Measurements from ENCODE around the gene SAMHD1.

Gene SAMHD1

GRCh38 chr20:36850759-36851158 lies 100.7 kb downstream of the SAMHD1 start:
- Histone ChIP-seq H3K79me1 (ENCODE audit: low read length) (peaks cover 22% of the 10 kb centered on the region), H3K4me2 (ENCODE audit: low read length) (no peak overlapping the region), H3K23ac (ENCODE audit: low read length) (no peak overlapping the region), H3K18ac (ENCODE audit: low read length) (no peak overlapping the region), H3K27ac (ENCODE audit: low read depth, low read length) (no peak overlapping the region), H3K4me3 (ENCODE audit: low read length) (no peak overlapping the region), H4K8ac (ENCODE audit: low read depth, low read length) (no peak overlapping the region), H2BK15ac (replicated peaks; ENCODE audit: low read depth) (no peak overlapping the region), H3K27me3 (ENCODE audit: insufficient read depth, low read length, poor library complexity) (no peaks in the 10 kb centered on the region), H3K4me1 (ENCODE audit: control insufficient read depth, low read depth, low read length) (no peaks in the 10 kb centered on the region), H4K5ac (ENCODE audit: low read length) (no peak overlapping the region), H3K4ac (ENCODE audit: low read depth, low read length) (no peak overlapping the region), H3K79me2 (ENCODE audit: control insufficient read depth, insufficient read depth, low read length) (peaks cover 3% of the 10 kb centered on the region), H3K36me3 (ENCODE audit: control insufficient read depth, insufficient read depth, low read length) (no peaks in the 10 kb centered on the region), H3K9ac (ENCODE audit: low read length) (no peak overlapping the region), H2BK120ac (ENCODE audit: low read depth, low read length) (no peak overlapping the region), H2AK5ac (ENCODE audit: low read length) (no peak overlapping the region), H3K56ac (ENCODE audit: low read length) (no peak overlapping the region), H2BK5ac (ENCODE audit: low read length) (no peak overlapping the region)
- DNase-seq = no peak
- no CpG with 5 or more reads among the region's 6 CpGs for WGBS (ENCODE audit: extremely low coverage, insufficient coverage, low lambda C conversion rate)

GRCh38 chr20:36849333-36850065 lies 102.0 kb downstream of the SAMHD1 start:
- H2AK5ac ChIP-seq (ENCODE audit: low read length) = no peak overlapping the region
- no peak overlapping the region for H4K5ac ChIP-seq (ENCODE audit: low read length)
- H3K4me3 ChIP-seq (ENCODE audit: low read length) = no peak overlapping the region
- no CpG with 5 or more reads among the region's 9 CpGs for WGBS (ENCODE audit: extremely low coverage, insufficient coverage, low lambda C conversion rate)
- peaks cover 17% of the 10 kb centered on the region for H3K79me1 ChIP-seq (ENCODE audit: low read length)
- H3K23ac ChIP-seq (ENCODE audit: low read length) = no peak overlapping the region
- peaks cover 2% of the 10 kb centered on the region for H3K4me1 ChIP-seq (ENCODE audit: control insufficient read depth, low read depth, low read length)
- H3K4me2 ChIP-seq (ENCODE audit: low read length) = no peak overlapping the region
- no peak overlapping the region for H3K18ac ChIP-seq (ENCODE audit: low read length)
- no peaks in the 10 kb centered on the region for H3K36me3 ChIP-seq (ENCODE audit: control insufficient read depth, insufficient read depth, low read length)
- no peak overlapping the region for H3K9ac ChIP-seq (ENCODE audit: low read length)
- H2BK5ac ChIP-seq (ENCODE audit: low read length) = no peak overlapping the region
- H3K4ac ChIP-seq (ENCODE audit: low read depth, low read length) = no peak overlapping the region
- H2BK120ac ChIP-seq (ENCODE audit: low read depth, low read length) = no peak overlapping the region
- H3K79me2 ChIP-seq (ENCODE audit: control insufficient read depth, insufficient read depth, low read length) = peaks cover 3% of the 10 kb centered on the region
- H4K8ac ChIP-seq (ENCODE audit: low read depth, low read length) = no peak overlapping the region
- H3K56ac ChIP-seq (ENCODE audit: low read length) = no peak overlapping the region
- DNase-seq = no peak
- no peaks in the 10 kb centered on the region for H3K27me3 ChIP-seq (ENCODE audit: insufficient read depth, low read length, poor library complexity)
- no peak overlapping the region for H2BK15ac ChIP-seq (replicated peaks; ENCODE audit: low read depth)
- H3K27ac ChIP-seq (ENCODE audit: low read depth, low read length) = no peak overlapping the region

- Histone ChIP-seq H3K27ac (ENCODE audit: low read depth, low read length) (no peak overlapping the region), H4K5ac (ENCODE audit: low read length) (no peak overlapping the region), H3K9ac (ENCODE audit: low read length) (no peak overlapping the region)
Observed at GRCh38 chr20:36848677-36849076, 102.8 kb downstream of the SAMHD1 start.

GRCh38 chr20:36848078-36848660 lies 103.3 kb downstream of the SAMHD1 start:
- H3K27ac ChIP-seq (ENCODE audit: low read depth, low read length) = no peak overlapping the region
- no CpG with 5 or more reads among the region's 6 CpGs for WGBS (ENCODE audit: extremely low coverage, insufficient coverage, low lambda C conversion rate)

More at GRCh38 chr20:36848677-36849076, 102.8 kb downstream of the SAMHD1 start:
- Histone ChIP-seq H3K79me2 (ENCODE audit: control insufficient read depth, insufficient read depth, low read length) (peaks cover 3% of the 10 kb centered on the region), H4K8ac (ENCODE audit: low read depth, low read length) (no peak overlapping the region), H3K56ac (ENCODE audit: low read length) (no peak overlapping the region), H3K4me2 (ENCODE audit: low read length) (no peak overlapping the region), H3K23ac (ENCODE audit: low read length) (no peak overlapping the region), H3K18ac (ENCODE audit: low read length) (no peak overlapping the region), H2BK120ac (ENCODE audit: low read depth, low read length) (no peak overlapping the region), H3K4ac (ENCODE audit: low read depth, low read length) (no peak overlapping the region), H3K79me1 (ENCODE audit: low read length) (peaks cover 17% of the 10 kb centered on the region), H2AK5ac (ENCODE audit: low read length) (no peak overlapping the region), H3K27me3 (ENCODE audit: insufficient read depth, low read length, poor library complexity) (no peaks in the 10 kb centered on the region), H2BK15ac (replicated peaks; ENCODE audit: low read depth) (no peak overlapping the region), H3K4me3 (ENCODE audit: low read length) (no peak overlapping the region), H3K4me1 (ENCODE audit: control insufficient read depth, low read depth, low read length) (peaks cover 2% of the 10 kb centered on the region), H3K36me3 (ENCODE audit: control insufficient read depth, insufficient read depth, low read length) (no peaks in the 10 kb centered on the region), H2BK5ac (ENCODE audit: low read length) (no peak overlapping the region)
- DNase-seq = no peak

GRCh38 chr20:36847710-36848040 lies 103.8 kb downstream of the SAMHD1 start:
- Histone ChIP-seq H3K4me3 (ENCODE audit: low read length) (no peak overlapping the region), H3K27me3 (ENCODE audit: insufficient read depth, low read length, poor library complexity) (no peaks in the 10 kb centered on the region), H3K56ac (ENCODE audit: low read length) (no peak overlapping the region), H2BK15ac (replicated peaks; ENCODE audit: low read depth) (no peak overlapping the region), H3K4ac (ENCODE audit: low read depth, low read length) (no peak overlapping the region), H2BK5ac (ENCODE audit: low read length) (no peak overlapping the region), H4K5ac (ENCODE audit: low read length) (no peak overlapping the region), H3K4me1 (ENCODE audit: control insufficient read depth, low read depth, low read length) (peaks cover 2% of the 10 kb centered on the region), H3K23ac (ENCODE audit: low read length) (no peak overlapping the region), H3K79me1 (ENCODE audit: low read length) (peaks cover 15% of the 10 kb centered on the region), H3K79me2 (ENCODE audit: control insufficient read depth, insufficient read depth, low read length) (peaks cover 3% of the 10 kb centered on the region), H3K36me3 (ENCODE audit: control insufficient read depth, insufficient read depth, low read length) (no peaks in the 10 kb centered on the region), H3K9ac (ENCODE audit: low read length) (no peak overlapping the region), H3K4me2 (ENCODE audit: low read length) (no peak overlapping the region), H2BK120ac (ENCODE audit: low read depth, low read length) (no peak overlapping the region), H4K8ac (ENCODE audit: low read depth, low read length) (no peak overlapping the region), H3K27ac (ENCODE audit: low read depth, low read length) (no peak overlapping the region), H2AK5ac (ENCODE audit: low read length) (no peak overlapping the region), H3K18ac (ENCODE audit: low read length) (no peak overlapping the region)
- DNase-seq = no peak
- no CpG with 5 or more reads among the region's 1 CpG for WGBS (ENCODE audit: extremely low coverage, insufficient coverage, low lambda C conversion rate)

More at GRCh38 chr20:36848078-36848660, 103.3 kb downstream of the SAMHD1 start:
- Histone ChIP-seq H4K5ac (ENCODE audit: low read length) (no peak overlapping the region), H2AK5ac (ENCODE audit: low read length) (no peak overlapping the region), H3K36me3 (ENCODE audit: control insufficient read depth, insufficient read depth, low read length) (no peaks in the 10 kb centered on the region), H3K56ac (ENCODE audit: low read length) (no peak overlapping the region), H3K79me2 (ENCODE audit: control insufficient read depth, insufficient read depth, low read length) (peaks cover 3% of the 10 kb centered on the region), H3K18ac (ENCODE audit: low read length) (no peak overlapping the region), H2BK5ac (ENCODE audit: low read length) (no peak overlapping the region), H3K4ac (ENCODE audit: low read depth, low read length) (no peak overlapping the region), H3K27me3 (ENCODE audit: insufficient read depth, low read length, poor library complexity) (no peaks in the 10 kb centered on the region), H3K9ac (ENCODE audit: low read length) (no peak overlapping the region), H4K8ac (ENCODE audit: low read depth, low read length) (no peak overlapping the region), H3K4me2 (ENCODE audit: low read length) (no peak overlapping the region), H3K79me1 (ENCODE audit: low read length) (peaks cover 15% of the 10 kb centered on the region), H2BK15ac (replicated peaks; ENCODE audit: low read depth) (no peak overlapping the region), H3K4me3 (ENCODE audit: low read length) (no peak overlapping the region), H3K4me1 (ENCODE audit: control insufficient read depth, low read depth, low read length) (peaks cover 2% of the 10 kb centered on the region), H2BK120ac (ENCODE audit: low read depth, low read length) (no peak overlapping the region), H3K23ac (ENCODE audit: low read length) (no peak overlapping the region)
- no peak for DNase-seq

Measured in mesendoderm (in vitro differentiated cells).